Keratinocyte (primary cell): ENCODE data around the gene FRMPD4. TPM values are rescaled to one million over a fixed set of nuclear protein-coding genes. Genes with fewer than 3 reads are reported as not detected.

Experiments used
- DNase-seq: peaks from one replicate; pipeline ENCODE4 v3.0.0-alpha.2; 2011; ENCODE audit warnings: low read depth, missing footprints, low spot score
- FAIRE-seq: peaks from 2 replicates; lab custom pipeline; 2011; peaks lifted over from hg19 to GRCh38; lab: Jason Lieb, UNC
- H2AFZ ChIP-seq: 2 replicates; pipeline ENCODE4 v1.6.0; 2012; ENCODE audit warnings: low read length, control low read depth, inconsistent platforms; ENCODE audit not compliant: control insufficient read depth
- H3K27ac ChIP-seq: 2 replicates; pipeline ENCODE4 v1.5.1; 2011; ENCODE audit warnings: low read length; ENCODE audit not compliant: control insufficient read depth, insufficient read depth
- H3K27me3 ChIP-seq: 3 replicates; pipeline ENCODE4 v1.6.0; 2011; ENCODE audit warnings: low read length; ENCODE audit not compliant: control insufficient read depth, insufficient read depth; ENCODE audit errors: extremely low read depth
- H3K36me3 ChIP-seq, 2 experiments: 2 replicates in 1 of 2; 3 replicates in 1 of 2; pipeline ENCODE4 v1.5.1; 2011; ENCODE audit warnings: low read length in 2 of 2, mild to moderate bottlenecking in 1 of 2; ENCODE audit not compliant: control insufficient read depth in 2 of 2, insufficient read depth in 2 of 2; ENCODE audit errors: extremely low read depth in 1 of 2
- H3K4me1 ChIP-seq: 3 replicates; pipeline ENCODE4 v1.5.1; 2011; ENCODE audit warnings: low read length; ENCODE audit not compliant: control insufficient read depth, insufficient read depth; ENCODE audit errors: extremely low read depth
- H3K4me2 ChIP-seq: 3 replicates; pipeline ENCODE4 v1.6.0; 2011; ENCODE audit warnings: low read depth, low read length; ENCODE audit not compliant: control insufficient read depth, insufficient read depth; ENCODE audit errors: extremely low read depth
- H3K4me3 ChIP-seq, 3 experiments: fragments of 200-600 bp in 1 of 3; sonication (generic) in 1 of 3; 2 replicates in 2 of 3; 3 replicates in 1 of 3; pipeline ENCODE4 v1.5.1; 2011 to 2016; ENCODE audit warnings: low read length in 3 of 3, mild to moderate bottlenecking in 3 of 3, control low read depth in 2 of 3, inconsistent platforms in 1 of 3, low read depth in 1 of 3, mixed read lengths in 1 of 3, mixed run types in 1 of 3, moderate library complexity in 1 of 3; ENCODE audit not compliant: control insufficient read depth in 2 of 3, insufficient read depth in 2 of 3; ENCODE audit errors: extremely low read depth in 1 of 3
- H3K79me2 ChIP-seq: 2 replicates; pipeline ENCODE4 v1.6.0; 2012; ENCODE audit warnings: low read length; ENCODE audit not compliant: control insufficient read depth, insufficient read depth
- H3K9ac ChIP-seq: 3 replicates; pipeline ENCODE4 v1.6.0; 2011; ENCODE audit warnings: low read length; ENCODE audit not compliant: control insufficient read depth, insufficient read depth; ENCODE audit errors: extremely low read depth
- H3K9me1 ChIP-seq: 3 replicates; pipeline ENCODE4 v1.6.0; 2011; ENCODE audit warnings: low read length; ENCODE audit not compliant: control insufficient read depth, insufficient read depth; ENCODE audit errors: extremely low read depth
- H3K9me3 ChIP-seq: 2 replicates; pipeline ENCODE4 v1.5.1; 2012; ENCODE audit warnings: low read depth, low read length; ENCODE audit not compliant: control insufficient read depth
- H4K20me1 ChIP-seq: 3 replicates; pipeline ENCODE4 v1.6.0; 2011; ENCODE audit warnings: low read length; ENCODE audit not compliant: control insufficient read depth, insufficient read depth; ENCODE audit errors: extremely low read depth
- CTCF ChIP-seq, 3 experiments: IDR thresholded peaks in 1 of 3; conservative IDR thresholded peaks in 1 of 3; optimal IDR thresholded peaks in 1 of 3; 2 replicates in 2 of 3; 3 replicates in 1 of 3; pipeline versions ENCODE3 to v1.5.1; 2011; ENCODE audit warnings: low read length in 3 of 3, mild to moderate bottlenecking in 3 of 3, moderate library complexity in 2 of 3, control low read depth in 1 of 3, inconsistent platforms in 1 of 3; ENCODE audit not compliant: insufficient read depth in 2 of 3; ENCODE audit errors: extremely low read depth in 1 of 3
- EZH2 ChIP-seq: IDR thresholded peaks from one replicate; pipeline ENCODE4 v1.6.1; 2012; ENCODE audit warnings: inconsistent platforms, mild to moderate bottlenecking, low read length, moderate library complexity
- dilution Hi-C: fragments of 300-500 bp; cut with MboI; formaldehyde crosslinking; loops from one replicate; pipeline ENCODE4 v1.7.0; 2020; ENCODE audit warnings: low sequenced_read_pairs; ENCODE audit not compliant: extremely low pct_ligation_motif_present
- polyA plus RNA-seq, 5 experiments: library from polyadenylated mRNA; depleted of rRNA in 3 of 5; stranded (reverse) in 3 of 5; stranded (forward) in 1 of 5; unstranded in 1 of 5; fragments of >200 nt; gene quantifications; 1 replicate in 1 of 5; 2 replicates in 3 of 5; 3 replicates in 1 of 5; pipeline versions ENCODE4 v1.2.1 to v1.2.3, GENCODE V29; 2011 to 2012; ENCODE audit warnings: missing spikeins in 2 of 5, low read depth in 1 of 5, low replicate concordance in 1 of 5

Gene FRMPD4
- polyA plus RNA-seq, 1 donor (not counting 4 experiments of a cell fraction or from before 2014, with no cell fraction given): 0.05 TPM

GRCh38 chrX:12319992-12320391 lies 181.7 kb downstream of the FRMPD4 start:
- no peak overlapping the region for H3K4me3 ChIP-seq
- dilution Hi-C loops: no loop called here

GRCh38 chrX:12322031-12322430 lies 183.8 kb downstream of the FRMPD4 start:
- Histone ChIP-seq H3K4me1 (no peaks in the 10 kb centered on the region), H3K4me2 (no peak overlapping the region), H3K36me3 (no peaks in the 10 kb centered on the region), H3K27me3 (peaks cover 4% of the 10 kb centered on the region), H3K4me3 (no peak overlapping the region), H2AFZ (no peak overlapping the region), H3K9me3 (no peaks in the 10 kb centered on the region), H3K27ac (no peak overlapping the region), H3K79me2 (no peaks in the 10 kb centered on the region), H3K9me1 (no peaks in the 10 kb centered on the region), H3K9ac (no peak overlapping the region), H4K20me1 (no peaks in the 10 kb centered on the region)
- dilution Hi-C loops: no loop called here
- DNase-seq (no peak), FAIRE-seq (no peak)
- no peak for TF ChIP-seq CTCF (optimal IDR thresholded peaks at IDR 0.05 in 1 of 3, IDR thresholded peaks at IDR 0.05 in 1 of 3, conservative IDR thresholded peaks at IDR 0.05 in 1 of 3; ENCODE audit: extremely low read depth in 1 of 3, insufficient read depth in 2 of 3, low read length in 3 of 3)
- no peak for TF ChIP-seq EZH2

More at GRCh38 chrX:12319992-12320391, 181.7 kb downstream of the FRMPD4 start:
- H3K79me2 ChIP-seq: no peaks in the 10 kb centered on the region
- no peak for FAIRE-seq
- no peaks in the 10 kb centered on the region for H3K9me3 ChIP-seq
- H3K4me1 ChIP-seq: no peaks in the 10 kb centered on the region
- H3K9ac ChIP-seq: no peak overlapping the region
- H3K27me3 ChIP-seq: peaks cover 4% of the 10 kb centered on the region
- H3K27ac ChIP-seq: no peak overlapping the region
- H3K36me3 ChIP-seq: no peaks in the 10 kb centered on the region
- TF ChIP-seq EZH2 (no peak), CTCF (optimal IDR thresholded peaks at IDR 0.05 in 1 of 3, IDR thresholded peaks at IDR 0.05 in 1 of 3, conservative IDR thresholded peaks at IDR 0.05 in 1 of 3; ENCODE audit: extremely low read depth in 1 of 3, insufficient read depth in 2 of 3, low read length in 3 of 3) (no peak)
- no peak overlapping the region for H3K4me2 ChIP-seq
- no peaks in the 10 kb centered on the region for H3K9me1 ChIP-seq
- H2AFZ ChIP-seq: no peak overlapping the region
- H4K20me1 ChIP-seq: no peaks in the 10 kb centered on the region
- DNase-seq: no peak
